Measurements from ENCODE around the gene CKAP2L. TPM values are rescaled to one million over a fixed set of nuclear protein-coding genes. Genes with fewer than 3 reads are reported as not detected.

Gene CKAP2L
- total RNA-seq, 4 donors from 2014 or later = 0.50 to 1.8 TPM; not detected in 2

GRCh38 chr2:112762276-112762675, 2.1 kb downstream of the CKAP2L start:
- TF ChIP-seq EP300 (IDR thresholded peaks at IDR 0.05) (no peak), POLR2A (IDR thresholded peaks at IDR 0.05) (no peak), CTCF (IDR thresholded peaks at IDR 0.05) (no peak), POLR2AphosphoS5 (IDR thresholded peaks at IDR 0.05) (no peak)
- Histone ChIP-seq H3K9me3 (no peaks in the 10 kb centered on the region), H3K36me3 (no peaks in the 10 kb centered on the region), H3K4me3 (no peak overlapping the region), H3K27me3 (no peaks in the 10 kb centered on the region), H3K27ac (no peak overlapping the region), H3K4me1 (peaks cover 3 to 38% (median 11%) of the 10 kb centered on the region in 3 donors)
- no peak for ATAC-seq
- 89 to 100% methylated on average over 2 to 4 of the region's 4 CpGs for WGBS, 2 donors (ENCODE audit: low coverage in 1 of 2)

- Histone ChIP-seq H3K4me1 (peaks cover 3 to 46% (median 8%) of the 10 kb centered on the region in 3 donors), H3K36me3 (no peaks in the 10 kb centered on the region), H3K27ac (no peak overlapping the region), H3K4me3 (no peak overlapping the region), H3K27me3 (no peaks in the 10 kb centered on the region), H3K9me3 (no peaks in the 10 kb centered on the region)
- TF ChIP-seq CTCF (IDR thresholded peaks at IDR 0.05) (no peak), POLR2A (IDR thresholded peaks at IDR 0.05) (no peak), EP300 (IDR thresholded peaks at IDR 0.05) (no peak), POLR2AphosphoS5 (IDR thresholded peaks at IDR 0.05) (no peak)
- no peak for ATAC-seq
- 71 to 79% methylated on average over 1 of the region's 1 CpG for WGBS, 2 donors (ENCODE audit: low coverage in 1 of 2)
Observed at GRCh38 chr2:112760149-112760548, 4.3 kb downstream of the CKAP2L start.

GRCh38 chr2:112758711-112759110, 5.7 kb downstream of the CKAP2L start:
- 9 to 21% methylated on average over 2 of the region's 2 CpGs for WGBS, 2 donors (ENCODE audit: low coverage in 1 of 2)
- ATAC-seq = no peak
- no peaks in the 10 kb centered on the region for H3K9me3 ChIP-seq
- H3K4me1 ChIP-seq = peaks cover 0 to 36% (median 3%) of the 10 kb centered on the region in 3 donors
- H3K27ac ChIP-seq = no peak overlapping the region
- H3K27me3 ChIP-seq = no peaks in the 10 kb centered on the region
- TF ChIP-seq CTCF (IDR thresholded peaks at IDR 0.05) = no peak
- no peak for TF ChIP-seq POLR2A (IDR thresholded peaks at IDR 0.05)
- TF ChIP-seq POLR2AphosphoS5 (IDR thresholded peaks at IDR 0.05) = no peak
- no peak for TF ChIP-seq EP300 (IDR thresholded peaks at IDR 0.05)
- no peaks in the 10 kb centered on the region for H3K36me3 ChIP-seq
- H3K4me3 ChIP-seq = no peak overlapping the region

GRCh38 chr2:112757265-112757664, 7.1 kb downstream of the CKAP2L start:
- H3K4me3 ChIP-seq = no peak overlapping the region
- peaks cover 0 to 44% (median 3%) of the 10 kb centered on the region in 3 donors for H3K4me1 ChIP-seq
- H3K9me3 ChIP-seq = no peaks in the 10 kb centered on the region
- no peak for ATAC-seq
- WGBS, 2 donors (ENCODE audit: low coverage in 1 of 2) = 97 to 100% methylated on average over 3 of the region's 3 CpGs
- H3K27ac ChIP-seq = no peak overlapping the region
- H3K27me3 ChIP-seq = no peaks in the 10 kb centered on the region
- TF ChIP-seq CTCF (IDR thresholded peaks at IDR 0.05) = no peak
- no peak for TF ChIP-seq POLR2AphosphoS5 (IDR thresholded peaks at IDR 0.05)
- TF ChIP-seq EP300 (IDR thresholded peaks at IDR 0.05) = no peak
- TF ChIP-seq POLR2A (IDR thresholded peaks at IDR 0.05) = no peak
- no peaks in the 10 kb centered on the region for H3K36me3 ChIP-seq

GRCh38 chr2:112756207-112756606, 8.2 kb downstream of the CKAP2L start:
- H3K4me3 ChIP-seq = no peak overlapping the region
- no peaks in the 10 kb centered on the region for H3K27me3 ChIP-seq
- H3K4me1 ChIP-seq = peaks cover 0 to 54% (median 3%) of the 10 kb centered on the region in 3 donors
- TF ChIP-seq EP300 (IDR thresholded peaks at IDR 0.05) = no peak
- TF ChIP-seq CTCF (IDR thresholded peaks at IDR 0.05) = no peak
- TF ChIP-seq POLR2A (IDR thresholded peaks at IDR 0.05) = no peak
- TF ChIP-seq POLR2AphosphoS5 (IDR thresholded peaks at IDR 0.05) = no peak
- no peak for ATAC-seq
- no peaks in the 10 kb centered on the region for H3K9me3 ChIP-seq
- H3K36me3 ChIP-seq = no peaks in the 10 kb centered on the region
- 70 to 97% methylated on average over 3 of the region's 3 CpGs for WGBS, 2 donors (ENCODE audit: low coverage in 1 of 2)
- peak overlapping the region in 1 of 4 donors; percentile 12 for H3K27ac ChIP-seq
